Measurements from ENCODE around the gene INHA. TPM values are rescaled to one million over a fixed set of nuclear protein-coding genes. Genes with fewer than 3 reads are reported as not detected.

INHA gene
- total RNA-seq, 3 donors from 2014 or later (not counting 1 experiment from before 2014, with no cell fraction given): not detected

GRCh38 chr2:219539926-219540678, 32.0 kb upstream of the INHA start:
- H3K27ac Mint-ChIP-seq: no peak overlapping the region
- peaks cover 29% of the 10 kb centered on the region for H3K4me1 ChIP-seq (ENCODE audit: control insufficient read depth, insufficient read depth, low read length)
- peak overlapping the region; percentile 25 for H3K4me3 Mint-ChIP-seq
- H3K9me3 ChIP-seq (ENCODE audit: control insufficient read depth, insufficient read depth, low read length): no peaks in the 10 kb centered on the region
- ATAC-seq: no peak
- H3K27me3 ChIP-seq (ENCODE audit: control insufficient read depth, insufficient read depth, low read length): no peaks in the 10 kb centered on the region
- H3K9me3 Mint-ChIP-seq: no peaks in the 10 kb centered on the region
- peaks cover 30 to 34% of the 10 kb centered on the region in 2 donors for H3K4me1 Mint-ChIP-seq
- H3K27ac ChIP-seq (ENCODE audit: low read length): no peak overlapping the region
- no peak for TF ChIP-seq CTCF (IDR thresholded peaks at IDR 0.05)
- no peak overlapping the region for H3K4me3 ChIP-seq (ENCODE audit: low read length)
- no peaks in the 10 kb centered on the region for H3K36me3 ChIP-seq (ENCODE audit: control insufficient read depth, insufficient read depth, low read length)
- DNase-seq: no peak
- H3K36me3 Mint-ChIP-seq: no peaks in the 10 kb centered on the region
- H3K27me3 Mint-ChIP-seq (ENCODE audit: low read depth in 2 of 2): peaks cover 4 to 9% of the 10 kb centered on the region in 2 donors
- intact Hi-C loops (cut with micrococcal nuclease): no loop called here
- WGBS (ENCODE audit: insufficient coverage): 93% methylated on average over 46 of the region's 46 CpGs

DNA sequence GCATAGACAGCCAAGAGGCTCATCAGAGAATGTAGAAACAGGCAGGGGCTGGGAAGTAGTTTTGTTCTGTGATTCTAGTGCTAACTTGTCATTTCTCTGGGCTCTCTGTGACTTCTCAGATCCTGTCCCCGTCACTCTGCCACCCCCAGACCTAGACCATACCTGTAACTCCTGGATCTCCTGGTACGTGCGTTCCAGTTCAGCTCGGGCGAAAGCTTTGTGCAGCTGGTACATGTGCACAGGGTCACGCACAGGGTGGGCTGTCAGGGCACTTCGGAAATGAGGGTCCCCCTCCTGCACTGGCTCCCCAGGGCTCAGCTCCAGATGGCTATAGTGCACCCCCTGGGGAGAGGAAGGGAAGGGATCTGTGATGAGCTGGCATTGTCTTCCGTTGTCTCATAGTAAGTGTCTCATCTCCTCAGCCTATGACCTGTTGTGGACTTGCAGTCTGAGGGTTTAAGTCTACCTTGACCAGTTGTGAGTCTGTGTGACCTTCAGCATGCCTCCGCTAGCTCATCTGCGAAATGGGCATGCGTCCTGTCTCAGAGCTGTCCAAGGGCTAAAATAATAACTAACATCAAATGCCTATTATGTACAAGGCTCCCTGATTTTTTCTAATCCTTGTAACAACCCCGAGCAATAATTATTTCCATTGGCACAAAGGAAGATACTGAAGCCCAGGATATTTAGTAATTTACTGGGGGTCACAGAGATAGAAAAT, 31.2 kb upstream of the INHA start:
- Histone ChIP-seq H3K27me3 (ENCODE audit: control insufficient read depth, insufficient read depth, low read length) (no peaks in the 10 kb centered on the region), H3K27ac (ENCODE audit: low read length) (no peak overlapping the region), H3K4me3 (ENCODE audit: low read length) (no peak overlapping the region), H3K4me1 (ENCODE audit: control insufficient read depth, insufficient read depth, low read length) (peaks cover 29% of the 10 kb centered on the region), H3K36me3 (ENCODE audit: control insufficient read depth, insufficient read depth, low read length) (no peaks in the 10 kb centered on the region), H3K9me3 (ENCODE audit: control insufficient read depth, insufficient read depth, low read length) (no peaks in the 10 kb centered on the region)
- Mint-ChIP-seq H3K9me3 (no peaks in the 10 kb centered on the region), H3K4me1 (peaks cover 30 to 34% of the 10 kb centered on the region in 2 donors), H3K4me3 (peak overlapping the region; percentile 90), H3K27me3 (ENCODE audit: low read depth in 2 of 2) (peaks cover 5 to 6% of the 10 kb centered on the region in 2 donors), H3K36me3 (no peaks in the 10 kb centered on the region), H3K27ac (no peak overlapping the region)
- no peak for DNase-seq
- no peak for TF ChIP-seq CTCF (IDR thresholded peaks at IDR 0.05)
- WGBS (ENCODE audit: insufficient coverage): 91% methylated on average over 12 of the region's 12 CpGs
- intact Hi-C loops (cut with micrococcal nuclease): loop anchor here (1.0 kb wide), 2 partner anchors 19 to 101 kb away; no protein-coding TSS in a partner anchor
- no peak for ATAC-seq

DNA sequence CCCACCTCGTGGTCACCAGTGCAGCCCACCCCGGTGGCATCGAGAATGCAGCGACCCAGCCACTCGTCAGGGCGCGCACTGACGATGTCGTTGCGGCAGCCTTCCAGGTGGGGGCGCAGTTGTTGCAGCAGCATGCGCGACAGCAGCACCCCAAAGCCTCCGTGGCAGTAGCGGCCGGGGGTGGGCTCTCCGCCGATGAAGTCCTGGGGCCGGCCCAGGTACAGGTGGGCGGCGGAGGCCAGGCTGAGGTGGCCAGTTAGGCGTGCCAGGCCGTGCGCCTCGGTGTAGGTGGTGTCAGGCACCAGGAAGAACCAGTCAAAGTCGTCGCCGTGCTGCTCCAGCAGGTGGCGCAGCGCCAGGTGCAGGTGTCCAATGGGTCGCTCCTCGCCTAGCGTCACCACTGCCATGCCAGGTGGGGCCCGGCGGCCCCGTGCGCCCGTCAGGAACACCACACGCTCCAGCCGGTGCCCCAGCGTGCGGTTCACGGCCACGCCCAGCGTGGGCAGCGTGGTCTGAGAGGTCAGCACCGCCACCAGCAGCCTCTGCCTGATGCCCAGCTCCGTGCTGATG, 30.4 kb upstream of the INHA start:
- 1% methylated on average over 48 of the region's 48 CpGs for WGBS (ENCODE audit: insufficient coverage)

More for the DNA sequence above, 30.4 kb upstream of the INHA start:
- Mint-ChIP-seq H3K36me3 (no peaks in the 10 kb centered on the region), H3K4me1 (peaks cover 30 to 34% of the 10 kb centered on the region in 2 donors), H3K27me3 (ENCODE audit: low read depth in 2 of 2) (peaks cover 6 to 11% of the 10 kb centered on the region in 2 donors), H3K4me3 (peak overlapping the region; percentile 90), H3K27ac (peak overlapping the region; percentile 84 to 85), H3K9me3 (no peaks in the 10 kb centered on the region)
- Histone ChIP-seq H3K27ac (ENCODE audit: low read length) (no peak overlapping the region), H3K36me3 (ENCODE audit: control insufficient read depth, insufficient read depth, low read length) (no peaks in the 10 kb centered on the region), H3K4me1 (ENCODE audit: control insufficient read depth, insufficient read depth, low read length) (peaks cover 29% of the 10 kb centered on the region), H3K4me3 (ENCODE audit: low read length) (peak overlapping the region; percentile 40), H3K27me3 (ENCODE audit: control insufficient read depth, insufficient read depth, low read length) (no peaks in the 10 kb centered on the region), H3K9me3 (ENCODE audit: control insufficient read depth, insufficient read depth, low read length) (no peaks in the 10 kb centered on the region)
- ATAC-seq: peak; percentile 35 to 45 (median 37)
- intact Hi-C loops (cut with micrococcal nuclease): loop anchor here (1.0 kb wide), 2 partner anchors 19 to 101 kb away; no protein-coding TSS in a partner anchor
- DNase-seq: peak; percentile 82 to 93
- TF ChIP-seq CTCF (IDR thresholded peaks at IDR 0.05): peak; percentile 100

Measured in natural killer cell (primary cell).